Measurements from ENCODE around the gene DDX25. TPM values are rescaled to one million over a fixed set of nuclear protein-coding genes. Genes with fewer than 3 reads are reported as not detected.

Gene DDX25
- total and polyA plus RNA-seq, 9 of the 15 experiments (the other 6 are each of a cell fraction or from before 2014, with no cell fraction given), result not detected

DNA sequence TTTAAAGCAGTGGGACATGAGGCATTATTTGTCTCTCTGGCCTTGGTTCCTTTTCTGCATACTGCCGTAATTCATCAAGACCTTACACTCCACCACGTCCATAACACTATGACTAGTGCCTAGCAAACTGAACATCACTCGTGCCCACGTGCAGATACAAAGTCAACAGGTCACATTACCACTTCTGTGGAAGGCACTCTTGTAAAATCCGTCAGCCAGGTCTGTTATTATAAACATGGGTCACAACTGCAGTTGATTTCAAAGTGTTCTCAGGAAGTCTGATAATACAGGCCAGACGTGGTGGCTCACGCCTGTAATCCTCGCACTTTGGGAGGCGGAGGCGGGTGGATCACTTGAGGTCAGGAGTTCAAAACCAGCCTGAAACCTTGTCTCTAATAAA, 55.6 kb downstream of the DDX25 start (continued):
- TF ChIP-seq, protein P1, sequence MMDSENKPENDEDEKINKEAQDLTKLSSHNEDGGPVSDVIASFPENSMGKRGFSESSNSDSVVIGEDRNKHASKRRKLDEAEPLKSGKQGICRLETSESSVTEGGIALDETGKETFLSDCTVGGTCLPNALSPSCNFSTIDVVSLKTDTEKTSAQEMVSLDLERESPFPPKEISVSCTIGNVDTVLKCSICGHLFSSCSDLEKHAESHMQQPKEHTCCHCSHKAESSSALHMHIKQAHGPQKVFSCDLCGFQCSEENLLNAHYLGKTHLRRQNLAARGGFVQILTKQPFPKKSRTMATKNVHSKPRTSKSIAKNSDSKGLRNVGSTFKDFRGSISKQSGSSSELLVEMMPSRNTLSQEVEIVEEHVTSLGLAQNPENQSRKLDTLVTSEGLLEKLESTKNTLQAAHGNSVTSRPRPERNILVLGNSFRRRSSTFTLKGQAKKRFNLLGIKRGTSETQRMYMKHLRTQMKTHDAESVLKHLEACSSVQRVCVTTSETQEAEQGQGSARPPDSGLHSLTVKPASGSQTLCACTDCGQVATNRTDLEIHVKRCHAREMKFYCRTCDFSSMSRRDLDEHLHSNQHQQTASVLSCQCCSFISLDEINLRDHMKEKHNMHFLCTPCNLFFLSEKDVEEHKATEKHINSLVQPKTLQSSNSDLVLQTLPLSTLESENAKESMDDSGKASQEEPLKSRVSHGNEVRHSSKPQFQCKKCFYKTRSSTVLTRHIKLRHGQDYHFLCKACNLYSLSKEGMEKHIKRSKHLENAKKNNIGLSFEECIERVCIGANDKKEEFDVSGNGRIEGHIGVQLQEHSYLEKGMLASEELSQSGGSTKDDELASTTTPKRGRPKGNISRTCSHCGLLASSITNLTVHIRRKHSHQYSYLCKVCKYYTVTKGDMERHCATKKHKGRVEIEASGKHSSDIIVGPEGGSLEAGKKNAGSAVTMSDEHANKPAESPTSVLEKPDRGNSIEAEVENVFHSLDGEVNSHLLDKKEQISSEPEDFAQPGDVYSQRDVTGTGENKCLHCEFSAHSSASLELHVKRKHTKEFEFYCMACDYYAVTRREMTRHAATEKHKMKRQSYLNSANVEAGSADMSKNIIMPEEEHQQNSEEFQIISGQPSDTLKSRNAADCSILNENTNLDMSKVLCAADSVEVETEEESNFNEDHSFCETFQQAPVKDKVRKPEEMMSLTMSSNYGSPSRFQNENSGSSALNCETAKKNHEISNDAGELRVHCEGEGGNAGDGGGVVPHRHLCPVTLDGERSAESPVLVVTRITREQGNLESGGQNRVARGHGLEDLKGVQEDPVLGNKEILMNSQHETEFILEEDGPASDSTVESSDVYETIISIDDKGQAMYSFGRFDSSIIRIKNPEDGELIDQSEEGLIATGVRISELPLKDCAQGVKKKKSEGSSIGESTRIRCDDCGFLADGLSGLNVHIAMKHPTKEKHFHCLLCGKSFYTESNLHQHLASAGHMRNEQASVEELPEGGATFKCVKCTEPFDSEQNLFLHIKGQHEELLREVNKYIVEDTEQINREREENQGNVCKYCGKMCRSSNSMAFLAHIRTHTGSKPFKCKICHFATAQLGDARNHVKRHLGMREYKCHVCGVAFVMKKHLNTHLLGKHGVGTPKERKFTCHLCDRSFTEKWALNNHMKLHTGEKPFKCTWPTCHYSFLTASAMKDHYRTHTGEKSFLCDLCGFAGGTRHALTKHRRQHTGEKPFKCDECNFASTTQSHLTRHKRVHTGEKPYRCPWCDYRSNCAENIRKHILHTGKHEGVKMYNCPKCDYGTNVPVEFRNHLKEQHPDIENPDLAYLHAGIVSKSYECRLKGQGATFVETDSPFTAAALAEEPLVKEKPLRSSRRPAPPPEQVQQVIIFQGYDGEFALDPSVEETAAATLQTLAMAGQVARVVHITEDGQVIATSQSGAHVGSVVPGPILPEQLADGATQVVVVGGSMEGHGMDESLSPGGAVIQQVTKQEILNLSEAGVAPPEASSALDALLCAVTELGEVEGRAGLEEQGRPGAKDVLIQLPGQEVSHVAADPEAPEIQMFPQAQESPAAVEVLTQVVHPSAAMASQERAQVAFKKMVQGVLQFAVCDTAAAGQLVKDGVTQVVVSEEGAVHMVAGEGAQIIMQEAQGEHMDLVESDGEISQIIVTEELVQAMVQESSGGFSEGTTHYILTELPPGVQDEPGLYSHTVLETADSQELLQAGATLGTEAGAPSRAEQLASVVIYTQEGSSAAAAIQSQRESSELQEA (IDR thresholded peaks at IDR 0.05; ENCODE audit: low read depth), result no peak
- TF ChIP-seq SPI1 (IDR thresholded peaks at IDR 0.05; ENCODE audit: borderline replicate concordance, low read depth, low read length) (no peak), BHLHE40 (IDR thresholded peaks at IDR 0.05; ENCODE audit: low read length) (no peak), ZNF436 (CRISPR knock-in tag; IDR thresholded peaks at IDR 0.05) (no peak), BACH1 (tag; IDR thresholded peaks at IDR 0.05) (no peak)

Measured in K562 (cell line).